AG10803 (cell line): ENCODE results near the gene ATG2A.

Experiments used
- DNase-seq: peaks from one replicate; pipeline ENCODE4 v3.0.0; 2010; ENCODE audit warnings: low read depth
- H3K4me3 ChIP-seq: 2 replicates; pipeline ENCODE4 v1.5.1; 2011; ENCODE audit warnings: mild to moderate bottlenecking, low read length, control low read depth
- CTCF ChIP-seq: conservative IDR thresholded peaks from 2 replicates; pipeline ENCODE4 v1.5.1; 2011; ENCODE audit warnings: mild to moderate bottlenecking, low read length, control low read depth, inconsistent platforms

ATG2A gene

GRCh38 chr11:64910451-64911093, 6.4 kb downstream of the ATG2A start:
- no peak for DNase-seq
- no peak overlapping the region for H3K4me3 ChIP-seq
- no peak for TF ChIP-seq CTCF

- H3K4me3 ChIP-seq = no peak overlapping the region
- no peak for TF ChIP-seq CTCF
- DNase-seq = no peak
These were observed 7.2 kb downstream of the ATG2A start for GRCh38 chr11:64909653-64910343.

- DNase-seq = no peak
- TF ChIP-seq CTCF = no peak
- H3K4me3 ChIP-seq = no peak overlapping the region
These were observed 8.2 kb downstream of the ATG2A start for GRCh38 chr11:64908766-64909165.

DNA sequence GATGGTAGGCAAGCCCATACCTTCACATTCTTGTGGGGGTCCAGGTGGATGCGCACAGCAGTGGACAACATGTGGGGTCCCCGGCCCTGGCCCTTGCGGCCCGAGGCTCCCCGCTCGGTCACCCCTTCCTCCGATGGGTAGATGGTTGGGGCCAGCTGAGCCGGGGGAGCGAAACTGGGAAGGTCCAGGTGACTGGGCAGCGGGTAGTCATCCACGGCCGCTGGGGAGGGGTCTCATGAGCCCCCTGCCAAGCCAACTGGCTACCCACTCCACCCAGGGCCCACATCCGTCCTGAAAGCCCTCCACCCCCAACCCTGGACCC, 10.7 kb downstream of the ATG2A start:
- H3K4me3 ChIP-seq = no peak overlapping the region
- TF ChIP-seq CTCF = no peak
- DNase-seq = no peak

GRCh38 chr11:64905516-64906313, 11.3 kb downstream of the ATG2A start:
- no peak for DNase-seq
- no peak for TF ChIP-seq CTCF
- H3K4me3 ChIP-seq = no peak overlapping the region

DNA sequence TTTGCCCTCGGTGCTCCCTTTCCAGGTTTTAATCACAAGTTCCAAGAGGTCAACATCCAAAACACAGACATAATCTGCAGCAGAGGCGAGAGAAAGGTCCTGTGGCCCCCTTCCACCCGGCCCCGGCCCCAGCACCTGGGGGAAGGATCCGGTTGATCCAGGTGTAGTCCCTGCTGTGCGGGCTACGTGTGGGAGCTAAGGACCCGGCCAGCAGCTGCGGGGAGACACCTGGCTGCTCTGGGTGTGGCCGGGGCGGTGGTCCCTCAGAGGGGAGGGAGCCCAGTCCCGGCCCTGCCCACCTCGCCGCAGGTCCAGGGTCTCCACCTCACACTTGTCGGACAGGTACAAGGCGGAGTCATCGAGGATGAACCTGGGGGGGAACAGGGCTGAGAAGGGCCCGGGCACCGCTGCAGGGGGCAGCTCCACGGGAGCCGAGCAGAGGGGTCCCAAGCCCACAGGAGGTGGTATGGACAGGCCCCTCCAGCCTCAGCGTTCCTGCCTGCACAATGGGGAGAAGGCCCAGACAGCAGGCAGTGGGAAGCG, 13.6 kb downstream of the ATG2A start:
- no peak for DNase-seq
- TF ChIP-seq CTCF = no peak
- no peak overlapping the region for H3K4me3 ChIP-seq
